Activated naive CD4-positive, alpha-beta T cell treated with anti-CD3 and anti-CD28 coated beads, Interleukin-2, amount 10 ng/mL, durations not matched to agents 7 days and 5 days (primary cell): Measurements from ENCODE around the gene RALY.

ENCODE experiments used
- CTCF ChIA-PET: fragments of 350-600 bp; sonication (Branson Sonifier 250); formaldehyde crosslinking; loops from one replicate; lab custom pipeline; 2021; ENCODE audit warnings: antibody characterized with exemption; lab: Charles Lee
- DNase-seq: peaks from one replicate; pipeline ENCODE4 v3.0.0-alpha.2; 2020
- H3K27ac Mint-ChIP-seq: one replicate; pipeline ENCODE4 v1.8.0; 2021; ENCODE audit warnings: mild to moderate bottlenecking, moderate library complexity, mixed read lengths
- H3K27me3 Mint-ChIP-seq: one replicate; pipeline ENCODE4 v1.8.0; 2021; ENCODE audit warnings: mild to moderate bottlenecking, mixed read lengths
- H3K36me3 Mint-ChIP-seq: one replicate; pipeline ENCODE4 v1.8.0; 2021; ENCODE audit warnings: mixed read lengths
- H3K4me1 Mint-ChIP-seq: one replicate; pipeline ENCODE4 v1.8.0; 2021; ENCODE audit warnings: mixed read lengths
- H3K4me3 Mint-ChIP-seq: one replicate; pipeline ENCODE4 v1.8.0; 2021; ENCODE audit warnings: mild to moderate bottlenecking, moderate library complexity, mixed read lengths
- H3K9me3 Mint-ChIP-seq: one replicate; pipeline ENCODE4 v1.8.0; 2021; ENCODE audit warnings: mixed read lengths

RALY gene

GRCh38 chr20:33994222-33994913 lies 657 bp downstream of the RALY start:
- CTCF ChIA-PET, result no interaction called here
- Mint-ChIP-seq H3K4me1 (peaks cover 67% of the 10 kb centered on the region), H3K9me3 (no peaks in the 10 kb centered on the region), H3K27ac (peak overlapping the region; percentile 99), H3K4me3 (peak overlapping the region; percentile 89), H3K27me3 (no peaks in the 10 kb centered on the region), H3K36me3 (peaks cover 39% of the 10 kb centered on the region)
- peak; percentile 89 for DNase-seq

DNA sequence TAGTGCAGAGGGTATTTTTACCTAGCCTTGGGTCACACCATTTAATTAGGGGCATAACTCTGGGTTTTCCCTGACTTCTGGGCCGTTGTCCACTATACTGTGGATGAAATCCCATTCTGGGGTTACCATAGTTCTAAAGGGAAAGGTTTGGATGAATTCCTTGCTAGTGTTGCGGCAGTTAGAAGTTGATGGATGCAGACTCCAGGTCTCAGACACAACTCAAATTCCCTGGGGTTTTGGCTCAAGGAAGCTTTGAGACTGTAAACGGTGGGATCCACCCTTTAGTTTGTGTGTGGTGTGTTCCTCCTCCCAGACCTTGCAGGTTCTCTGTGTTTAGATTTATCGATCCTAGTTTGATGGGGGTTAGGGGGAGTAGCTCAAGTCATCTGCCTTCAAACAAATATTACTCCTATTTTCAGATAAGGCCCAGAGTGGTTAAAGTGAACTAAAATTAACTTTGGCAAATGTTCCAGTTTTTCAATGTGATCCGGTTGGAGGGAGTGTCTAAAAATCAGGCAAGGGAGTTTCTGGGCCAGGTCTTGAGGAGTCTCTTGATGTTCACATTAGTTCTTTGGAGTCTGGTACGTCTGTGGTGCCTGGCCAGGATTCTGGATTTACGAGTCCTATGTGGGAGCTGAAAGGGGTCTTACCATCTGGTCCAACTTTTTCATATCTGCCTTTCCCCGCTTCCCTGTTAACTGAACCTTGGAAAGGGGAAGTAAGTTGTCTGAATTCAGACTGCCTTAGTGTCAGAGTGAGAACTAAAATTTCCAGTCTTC lies 1.5 kb downstream of the RALY start:
- peak overlapping the region; percentile 99 for H3K27ac Mint-ChIP-seq
- peaks cover 39% of the 10 kb centered on the region for H3K36me3 Mint-ChIP-seq
- H3K27me3 Mint-ChIP-seq, result no peaks in the 10 kb centered on the region
- CTCF ChIA-PET, result no interaction called here
- peak overlapping the region; percentile 89 for H3K4me3 Mint-ChIP-seq
- H3K9me3 Mint-ChIP-seq, result no peaks in the 10 kb centered on the region
- DNase-seq, result no peak
- H3K4me1 Mint-ChIP-seq, result peaks cover 70% of the 10 kb centered on the region

DNA sequence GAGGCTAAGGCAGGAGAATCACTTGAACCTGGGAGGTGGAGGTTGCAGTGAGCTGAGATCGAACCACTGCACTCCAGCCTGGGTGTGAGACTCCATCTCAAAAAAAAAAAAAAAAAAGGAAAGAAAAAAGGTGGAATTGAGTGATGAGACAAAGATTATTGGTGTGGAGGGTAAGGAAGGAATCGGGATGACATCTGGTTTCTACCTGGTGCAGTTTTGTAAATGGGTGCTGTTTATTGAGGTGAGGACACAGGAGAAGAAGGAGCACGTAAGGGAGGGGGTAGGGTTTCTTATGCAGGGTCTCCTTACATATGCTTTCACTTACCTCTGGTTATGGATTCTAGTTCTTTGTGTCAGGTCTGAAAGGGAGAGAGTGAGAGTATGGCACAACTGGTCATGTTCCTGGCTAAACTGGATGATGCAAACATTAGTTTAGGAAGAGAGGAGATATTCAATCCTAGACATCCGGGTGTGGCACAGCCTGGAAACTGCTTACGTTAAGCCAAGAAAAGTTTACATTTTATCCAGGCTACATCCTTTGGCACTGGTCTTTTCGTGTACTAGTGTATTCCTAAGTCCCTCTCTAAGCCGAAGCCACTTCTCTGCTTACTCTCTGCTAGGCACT lies 5.4 kb downstream of the RALY start:
- DNase-seq, result no peak
- Mint-ChIP-seq H3K27me3 (no peaks in the 10 kb centered on the region), H3K4me3 (no peak overlapping the region), H3K36me3 (peaks cover 52% of the 10 kb centered on the region), H3K27ac (no peak overlapping the region), H3K4me1 (peaks cover 72% of the 10 kb centered on the region), H3K9me3 (no peaks in the 10 kb centered on the region)
- CTCF ChIA-PET, result no interaction called here

DNA sequence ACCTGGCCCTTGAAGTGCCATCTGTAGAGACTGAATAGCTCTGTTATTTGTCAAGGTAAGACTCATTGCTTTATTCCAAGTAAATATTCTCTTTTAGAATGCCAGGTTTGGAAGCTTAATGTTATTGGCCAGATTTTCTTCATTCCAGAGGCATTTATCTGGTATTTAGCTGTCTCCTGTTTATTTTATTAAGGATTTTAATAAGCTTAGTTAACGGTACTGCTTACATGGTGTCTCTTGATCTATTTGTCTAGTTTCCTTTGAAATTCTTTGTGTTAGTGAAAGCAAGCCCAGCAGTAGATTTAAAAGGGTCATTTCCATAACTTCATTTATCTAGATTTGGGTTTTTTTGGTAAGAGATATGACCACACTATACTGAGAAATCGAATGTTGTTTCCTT lies 7.7 kb downstream of the RALY start:
- CTCF ChIA-PET, result no interaction called here
- H3K9me3 Mint-ChIP-seq, result no peaks in the 10 kb centered on the region
- peaks cover 66% of the 10 kb centered on the region for H3K4me1 Mint-ChIP-seq
- H3K27me3 Mint-ChIP-seq, result no peaks in the 10 kb centered on the region
- peaks cover 50% of the 10 kb centered on the region for H3K36me3 Mint-ChIP-seq
- H3K4me3 Mint-ChIP-seq, result no peak overlapping the region
- no peak for DNase-seq
- no peak overlapping the region for H3K27ac Mint-ChIP-seq

- Mint-ChIP-seq H3K27ac (no peak overlapping the region), H3K36me3 (peaks cover 36% of the 10 kb centered on the region), H3K27me3 (no peaks in the 10 kb centered on the region), H3K4me3 (no peak overlapping the region), H3K4me1 (peaks cover 61% of the 10 kb centered on the region), H3K9me3 (no peaks in the 10 kb centered on the region)
- no peak for DNase-seq
- CTCF ChIA-PET, result no interaction called here
Observed at GRCh38 chr20:34004227-34004626, 10.5 kb downstream of the RALY start.

DNA sequence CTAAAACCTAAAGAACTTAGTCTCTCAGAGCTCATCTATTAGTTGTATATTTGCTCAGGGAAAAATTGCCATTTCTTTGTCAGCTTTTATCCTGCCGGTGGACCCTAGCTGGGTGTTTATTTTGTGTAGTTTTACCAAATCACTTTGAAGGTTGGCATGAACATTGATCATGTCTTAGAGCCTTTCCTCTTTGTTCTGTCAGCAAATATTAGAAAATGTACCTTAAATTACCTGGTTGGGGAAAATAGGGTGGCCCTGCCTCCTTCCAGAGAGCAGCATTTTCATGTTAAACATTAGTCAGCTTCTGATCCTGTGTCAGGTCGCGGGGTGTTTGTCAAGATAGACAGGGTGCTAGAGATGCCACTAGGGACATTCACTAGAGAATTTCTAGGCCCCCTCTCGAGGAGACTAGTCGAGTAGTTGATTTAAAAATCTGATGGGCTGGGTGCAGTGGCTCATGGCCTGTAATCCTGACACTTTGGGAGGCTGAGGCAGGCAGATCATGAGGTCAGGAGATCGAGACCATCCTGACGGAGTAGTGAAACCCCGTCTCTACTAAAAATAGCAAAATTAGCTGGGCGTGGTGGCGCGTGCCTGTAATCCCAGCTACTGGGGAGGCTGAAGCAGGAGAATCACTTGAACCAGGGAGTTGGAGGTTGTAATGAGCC lies 11.2 kb downstream of the RALY start:
- Mint-ChIP-seq H3K27me3 (no peaks in the 10 kb centered on the region), H3K4me1 (peaks cover 61% of the 10 kb centered on the region), H3K9me3 (no peaks in the 10 kb centered on the region), H3K4me3 (no peak overlapping the region), H3K36me3 (peaks cover 33% of the 10 kb centered on the region), H3K27ac (no peak overlapping the region)
- CTCF ChIA-PET, result no interaction called here
- DNase-seq, result no peak

GRCh38 chr20:34006619-34007018 lies 12.9 kb downstream of the RALY start:
- peaks cover 31% of the 10 kb centered on the region for H3K36me3 Mint-ChIP-seq
- DNase-seq, result no peak
- H3K9me3 Mint-ChIP-seq, result no peaks in the 10 kb centered on the region
- peaks cover 62% of the 10 kb centered on the region for H3K4me1 Mint-ChIP-seq
- no peaks in the 10 kb centered on the region for H3K27me3 Mint-ChIP-seq
- H3K4me3 Mint-ChIP-seq, result no peak overlapping the region
- CTCF ChIA-PET, result no interaction called here
- H3K27ac Mint-ChIP-seq, result no peak overlapping the region

- H3K27me3 Mint-ChIP-seq, result no peaks in the 10 kb centered on the region
- no peak overlapping the region for H3K4me3 Mint-ChIP-seq
- peak overlapping the region; percentile 16 for H3K27ac Mint-ChIP-seq
- peaks cover 60% of the 10 kb centered on the region for H3K4me1 Mint-ChIP-seq
- no peak for DNase-seq
- no peaks in the 10 kb centered on the region for H3K9me3 Mint-ChIP-seq
- H3K36me3 Mint-ChIP-seq, result peaks cover 21% of the 10 kb centered on the region
- CTCF ChIA-PET, result no interaction called here
Observed at GRCh38 chr20:34008477-34008876, 14.8 kb downstream of the RALY start.

DNA sequence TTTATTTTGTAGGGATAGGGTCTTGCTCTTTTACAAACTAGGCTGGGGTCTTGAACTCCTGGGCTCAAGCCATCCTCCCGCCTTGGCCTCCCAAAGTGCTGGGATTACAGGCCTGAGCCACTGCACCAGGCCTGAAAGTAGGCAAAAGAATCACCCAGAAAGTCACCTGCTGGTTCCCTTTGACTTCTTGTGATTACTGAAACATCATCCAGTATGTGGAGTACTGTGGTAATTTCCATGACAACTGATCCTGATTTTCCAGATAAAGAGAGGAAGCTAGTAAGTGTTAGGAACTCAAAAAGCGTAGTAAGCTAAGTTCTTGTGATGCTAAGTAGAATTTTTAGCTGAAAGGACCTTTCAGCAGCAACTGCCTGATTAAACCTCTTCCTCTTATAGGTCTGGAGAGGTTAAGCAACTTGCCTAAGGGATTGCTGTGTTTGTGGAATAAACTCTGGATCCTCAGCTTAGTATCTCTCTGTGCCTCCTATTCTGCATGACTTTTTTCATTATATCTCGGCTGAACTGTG lies 16.8 kb downstream of the RALY start:
- CTCF ChIA-PET, result interaction anchor here (0.7 to 1.6 kb wide), 3 partner anchors 58 to 65 kb away, joined by 3 to 5 read pairs (median 4); no protein-coding TSS in a partner anchor
- H3K36me3 Mint-ChIP-seq, result peaks cover 8% of the 10 kb centered on the region
- no peak for DNase-seq
- H3K27me3 Mint-ChIP-seq, result no peaks in the 10 kb centered on the region
- H3K27ac Mint-ChIP-seq, result peak overlapping the region; percentile 59
- H3K4me1 Mint-ChIP-seq, result peaks cover 63% of the 10 kb centered on the region
- H3K4me3 Mint-ChIP-seq, result no peak overlapping the region
- no peaks in the 10 kb centered on the region for H3K9me3 Mint-ChIP-seq

GRCh38 chr20:34011275-34011674 lies 17.6 kb downstream of the RALY start:
- Mint-ChIP-seq H3K9me3 (no peaks in the 10 kb centered on the region), H3K4me3 (no peak overlapping the region), H3K4me1 (peaks cover 71% of the 10 kb centered on the region), H3K27me3 (no peaks in the 10 kb centered on the region), H3K36me3 (peaks cover 8% of the 10 kb centered on the region), H3K27ac (peak overlapping the region; percentile 21)
- CTCF ChIA-PET, result interaction anchor here (1.2 to 1.6 kb wide), 3 partner anchors 57 to 95 kb away, joined by 4 to 5 read pairs (median 4); no protein-coding TSS in a partner anchor
- no peak for DNase-seq

GRCh38 chr20:34012330-34012729 lies 18.6 kb downstream of the RALY start:
- Mint-ChIP-seq H3K4me1 (peaks cover 76% of the 10 kb centered on the region), H3K36me3 (peaks cover 8% of the 10 kb centered on the region), H3K9me3 (no peaks in the 10 kb centered on the region), H3K27me3 (no peaks in the 10 kb centered on the region), H3K4me3 (no peak overlapping the region), H3K27ac (no peak overlapping the region)
- CTCF ChIA-PET, result interaction anchor here (1.6 kb wide), 1 partner anchor 96 kb away, joined by 4 read pairs; no protein-coding TSS in a partner anchor
- DNase-seq, result no peak

DNA sequence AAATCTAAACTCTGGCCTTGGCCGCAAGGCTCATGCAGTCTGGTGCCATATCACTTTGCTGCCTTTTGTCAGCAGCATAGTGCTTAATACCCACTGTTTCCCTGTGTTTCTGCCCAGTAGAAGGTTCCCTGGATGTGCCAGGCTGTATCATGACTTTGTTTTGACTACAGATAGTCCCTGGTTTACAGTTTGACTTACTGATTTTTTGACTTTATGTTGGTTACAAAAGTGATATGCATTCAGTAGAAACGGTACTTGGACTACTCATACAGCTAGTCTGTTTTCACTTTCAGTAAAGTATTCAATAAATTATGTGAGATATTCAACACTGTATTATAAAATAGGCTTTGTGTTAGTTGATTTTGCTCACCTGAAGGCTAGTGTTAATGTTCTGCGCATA lies 19.0 kb downstream of the RALY start:
- Mint-ChIP-seq H3K9me3 (no peaks in the 10 kb centered on the region), H3K27me3 (no peaks in the 10 kb centered on the region), H3K36me3 (peaks cover 7% of the 10 kb centered on the region), H3K27ac (no peak overlapping the region), H3K4me3 (no peak overlapping the region), H3K4me1 (peaks cover 79% of the 10 kb centered on the region)
- DNase-seq, result no peak
- CTCF ChIA-PET, result interaction anchor here (1.6 kb wide), 1 partner anchor 96 kb away, joined by 4 read pairs; no protein-coding TSS in a partner anchor

DNA sequence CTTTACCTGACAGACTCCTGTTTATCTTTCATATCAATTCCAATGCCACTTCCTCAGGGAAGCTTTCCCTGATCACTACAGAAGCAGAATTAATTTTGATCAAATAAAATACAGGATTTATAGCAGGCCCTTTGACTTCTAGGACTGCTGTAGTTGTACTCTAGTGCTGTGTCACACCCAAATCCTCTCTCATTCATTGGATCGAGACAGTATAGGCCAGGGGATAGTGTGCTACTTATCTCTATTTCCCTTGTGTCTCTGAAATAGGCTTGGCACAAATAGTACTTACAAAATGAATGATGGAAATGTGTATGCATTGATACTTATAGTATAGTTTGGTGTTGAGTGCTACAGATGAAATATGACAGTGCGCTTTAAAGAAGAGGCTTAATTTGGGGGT lies 19.8 kb downstream of the RALY start:
- Mint-ChIP-seq H3K27me3 (no peaks in the 10 kb centered on the region), H3K4me1 (peaks cover 74% of the 10 kb centered on the region), H3K36me3 (peaks cover 3% of the 10 kb centered on the region), H3K27ac (no peak overlapping the region), H3K9me3 (no peaks in the 10 kb centered on the region), H3K4me3 (no peak overlapping the region)
- CTCF ChIA-PET, result no interaction called here
- no peak for DNase-seq

GRCh38 chr20:34014878-34015277 lies 21.2 kb downstream of the RALY start:
- Mint-ChIP-seq H3K9me3 (no peaks in the 10 kb centered on the region), H3K27me3 (no peaks in the 10 kb centered on the region), H3K36me3 (peaks cover 2% of the 10 kb centered on the region), H3K27ac (no peak overlapping the region), H3K4me3 (no peak overlapping the region), H3K4me1 (peaks cover 65% of the 10 kb centered on the region)
- no peak for DNase-seq
- CTCF ChIA-PET, result interaction anchor here (0.7 kb wide), 1 partner anchor 9 kb away, joined by 3 read pairs; no protein-coding TSS in a partner anchor
